GM21717 (cell line): ENCODE results near the gene MAPK10.

ENCODE experiments used
- ATAC-seq: cut with Tn5 transposase; IDR thresholded peaks from one replicate; pipeline ENCODE4 v1.9.1; 2021; ENCODE audit warnings: mild to moderate bottlenecking, moderate library complexity; ENCODE audit not compliant: unreplicated experiment

Gene MAPK10

GRCh38 chr4:86359944-86360478, at the start of gene MAPK10:
Gene MAPK10 (minus strand): TSS chr4:86360053.
- ATAC-seq, result peak; percentile 96

- ATAC-seq, result no peak
These were observed 43.7 kb upstream of the MAPK10 start for GRCh38 chr4:86403575-86403974.

GRCh38 chr4:86401826-86402225, 42.0 kb upstream of the MAPK10 start:
- ATAC-seq, result no peak

GRCh38 chr4:86400216-86400615, 40.4 kb upstream of the MAPK10 start:
- ATAC-seq, result no peak

GRCh38 chr4:86398187-86398586, 38.3 kb upstream of the MAPK10 start:
- ATAC-seq, result no peak

- ATAC-seq, result no peak
These were observed 33.9 kb upstream of the MAPK10 start for GRCh38 chr4:86393749-86394148.

- no peak for ATAC-seq
These were observed 29.8 kb upstream of the MAPK10 start for GRCh38 chr4:86389664-86390063.

GRCh38 chr4:86388252-86388651, 28.4 kb upstream of the MAPK10 start:
- ATAC-seq, result no peak

GRCh38 chr4:86386817-86387415, 27.1 kb upstream of the MAPK10 start:
- no peak for ATAC-seq

- no peak for ATAC-seq
These were observed 26.3 kb upstream of the MAPK10 start for GRCh38 chr4:86386201-86386600.

- no peak for ATAC-seq
These were observed 21.6 kb upstream of the MAPK10 start for GRCh38 chr4:86381431-86381830.

- ATAC-seq, result no peak
These were observed 20.4 kb upstream of the MAPK10 start for GRCh38 chr4:86380181-86380724.

GRCh38 chr4:86376850-86377249, 17.0 kb upstream of the MAPK10 start:
- no peak for ATAC-seq

- no peak for ATAC-seq
These were observed 8.6 kb upstream of the MAPK10 start for GRCh38 chr4:86368433-86368832.

GRCh38 chr4:86367577-86367976, 7.7 kb upstream of the MAPK10 start:
- ATAC-seq, result no peak

- ATAC-seq, result no peak
These were observed 7.1 kb upstream of the MAPK10 start for GRCh38 chr4:86366920-86367319.

- ATAC-seq, result no peak
These were observed 2.7 kb upstream of the MAPK10 start for GRCh38 chr4:86362510-86362909.

- no peak for ATAC-seq
These were observed 1.6 kb downstream of the MAPK10 start for GRCh38 chr4:86358257-86358656.

- no peak for ATAC-seq
These were observed 2.2 kb downstream of the MAPK10 start for GRCh38 chr4:86357608-86358007.

GRCh38 chr4:86356425-86357210, 3.2 kb downstream of the MAPK10 start:
- ATAC-seq, result no peak

GRCh38 chr4:86354390-86354789, 5.5 kb downstream of the MAPK10 start:
- no peak for ATAC-seq

- ATAC-seq, result no peak
These were observed 13.5 kb downstream of the MAPK10 start for GRCh38 chr4:86346320-86346719.
